ENCODE results near the gene LRTM2. TPM values are rescaled to one million over a fixed set of nuclear protein-coding genes. Genes with fewer than 3 reads are reported as not detected.

Gene LRTM2
- total and polyA plus RNA-seq, 2 of the 4 experiments (the other 2 are of a cell fraction), result not detected

DNA sequence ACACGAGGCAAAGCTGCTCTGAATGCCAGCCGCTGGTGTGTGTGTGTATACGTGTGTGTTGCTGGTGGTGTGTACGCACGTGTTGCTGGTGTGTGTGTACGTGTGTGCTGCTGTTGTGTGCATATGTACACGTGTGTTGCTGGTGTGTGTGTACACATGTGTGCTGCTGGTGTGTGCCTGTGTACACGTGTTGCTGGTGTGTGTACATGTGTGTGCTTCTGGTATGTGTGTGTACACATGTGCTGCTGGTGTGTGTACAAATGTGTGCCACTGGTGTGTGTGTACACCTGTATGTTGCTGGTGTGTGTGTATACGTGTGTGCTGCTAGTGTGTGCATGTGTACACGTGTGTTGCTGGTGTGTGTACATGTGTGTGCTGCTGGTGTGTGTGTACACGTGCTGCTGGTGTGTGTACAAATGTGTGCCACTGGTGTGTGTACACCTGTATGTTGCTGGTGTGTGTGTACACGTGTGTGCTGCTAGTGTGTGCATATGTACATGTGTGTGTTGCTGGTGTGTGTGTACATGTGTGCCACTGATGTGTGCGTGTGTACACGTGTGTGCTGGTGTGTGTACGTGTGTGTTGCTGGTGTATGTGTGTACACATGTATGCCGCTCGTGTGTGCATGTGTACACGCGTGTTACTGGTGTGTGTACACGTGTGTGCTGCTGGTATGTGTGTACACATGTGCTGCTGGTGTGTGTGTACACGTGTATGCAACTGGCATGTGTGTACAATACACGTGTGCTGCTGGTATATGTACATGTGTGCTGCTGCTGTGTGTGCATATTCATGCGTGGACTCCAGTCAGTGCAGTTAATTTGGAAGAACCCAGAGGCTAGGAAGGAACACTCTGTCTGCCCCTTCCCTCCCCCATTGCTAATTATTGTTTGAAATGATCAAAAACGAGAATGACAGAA lies 50.9 kb downstream of the LRTM2 start:
- H3K27ac ChIP-seq (ENCODE audit: insufficient read depth, low read length), result no peak overlapping the region
- no TSS peak for BruUV-seq (replicated peaks)

More for the DNA sequence above, 50.9 kb downstream of the LRTM2 start:
- H4K20me1 ChIP-seq (ENCODE audit: insufficient read depth, low read length), result no peaks in the 10 kb centered on the region
- intact Hi-C loops (cut with micrococcal nuclease), result no loop called here
- in situ Hi-C loops (cut with MboI; ENCODE audit: low sequenced_read_pairs), result no loop called here
- H3K9ac ChIP-seq (ENCODE audit: low read depth, low read length), result no peak overlapping the region
- peaks cover 50% of the 10 kb centered on the region for H3K27me3 ChIP-seq (ENCODE audit: control insufficient read depth, insufficient read depth, low read length)
- 69% methylated on average over 20 of the region's 24 CpGs; no CpG with 5 or more reads in 1 of the 2 experiments for WGBS, 2 experiments (ENCODE audit: extremely low coverage in 2 of 2, insufficient read length in 1 of 2)
- H3K18ac ChIP-seq (ENCODE audit: low read depth, low read length), result no peak overlapping the region
- H4K8ac ChIP-seq (ENCODE audit: low read depth in 2 of 2, low read length in 2 of 2), result no peak overlapping the region
- no peak overlapping the region for H3K14ac ChIP-seq (replicated peaks; ENCODE audit: low read depth, low read length)
- H3K4me3 ChIP-seq (ENCODE audit: insufficient read depth, low read depth, low read length), result no peak overlapping the region
- H3K23ac ChIP-seq (ENCODE audit: low read depth, low read length), result no peak overlapping the region
- H3K56ac ChIP-seq (ENCODE audit: extremely low read depth, insufficient read depth, low read length), result no peak overlapping the region
- no peak overlapping the region for H2BK15ac ChIP-seq (ENCODE audit: low read depth, low read length)
- H4K91ac ChIP-seq (ENCODE audit: insufficient read depth, low read depth, low read length), result no peak overlapping the region
- no peak overlapping the region for H4K5ac ChIP-seq (ENCODE audit: low read depth, low read length)
- H3K36me3 ChIP-seq (ENCODE audit: control insufficient read depth, insufficient read depth, low read length), result no peaks in the 10 kb centered on the region
- peaks cover 5% of the 10 kb centered on the region; the same call in 1 of the 2 replicates for H3K9me1 ChIP-seq (ENCODE audit: insufficient read depth, low read length)
- POLR2A ChIA-PET (ENCODE audit: unreplicated experiment), result no interaction called here
- no peak overlapping the region for H3K4ac ChIP-seq (ENCODE audit: low read depth, low read length)
- H2AK9ac ChIP-seq (replicated peaks; ENCODE audit: low read depth, low read length, poor library complexity), result no peak overlapping the region
- TF ChIP-seq MAFK (IDR thresholded peaks at IDR 0.05; ENCODE audit: low read depth, low read length), result no peak
- dilution Hi-C loops (cut with HindIII; ENCODE audit: low sequenced_read_pairs, unreplicated experiment), result no loop called here
- H2BK5ac ChIP-seq (ENCODE audit: low read depth, low read length, poor library complexity, severe bottlenecking), result no peak overlapping the region
- DNase-seq (no peak), ATAC-seq (ENCODE audit: low read depth) (no peak)
- H2AK5ac ChIP-seq (ENCODE audit: low read depth, low read length), result no peak overlapping the region
- no peaks in the 10 kb centered on the region for H3K4me1 ChIP-seq (ENCODE audit: control insufficient read depth, insufficient read depth, low read length)
- H2BK120ac ChIP-seq (ENCODE audit: low read depth, low read length), result no peak overlapping the region
- H3K9me3 ChIP-seq (ENCODE audit: control insufficient read depth, insufficient read depth, low read length), result peaks cover 2% of the 10 kb centered on the region; the same call in 1 of the 2 replicates
- CTCF ChIA-PET, result no interaction called here
- peak overlapping the region; percentile 45 for H2AFZ ChIP-seq (replicated peaks; ENCODE audit: low read length, poor library complexity)
- no peak overlapping the region for H2BK20ac ChIP-seq (ENCODE audit: low read depth, low read length)
- H3K79me1 ChIP-seq (ENCODE audit: low read depth in 1 of 2, low read length in 2 of 2), result no peaks in the 10 kb centered on the region
- no peak overlapping the region for H3K4me2 ChIP-seq (ENCODE audit: low read depth, low read length)

Measured in IMR-90 (cell line).